ENCODE results near the gene LMAN2. TPM values are rescaled to one million over a fixed set of nuclear protein-coding genes. Genes with fewer than 3 reads are reported as not detected.
A peak's percentile ranks its signal among the peaks of the same experiment; 100 is the strongest.
"Not testable (repeated sequence)": the region's sequence is repeated elsewhere in the genome, so short reads cannot be mapped to it uniquely, and the experiment has no call there.

The LMAN2 gene
- total RNA-seq, 5 donors from 2014 or later (not counting 1 experiment from before 2014, with no cell fraction given) = 67.2 to 122 (median 106) TPM

DNA sequence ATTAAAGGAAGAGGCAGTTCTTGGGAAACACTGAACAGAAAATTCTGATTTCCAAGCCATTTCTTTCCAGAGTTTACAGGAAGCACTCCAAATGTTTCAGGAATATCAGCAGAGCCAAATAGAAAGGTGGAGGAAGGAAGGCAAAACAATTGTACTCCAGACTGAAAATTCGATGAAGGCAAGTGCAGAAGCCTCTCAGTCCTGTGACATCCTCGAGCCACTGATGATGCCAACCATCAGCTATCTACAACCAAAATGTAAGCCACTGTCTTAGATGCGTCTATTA lies 2.2 kb downstream of the LMAN2 start:
- Mint-ChIP-seq H3K9me3 (no peaks in the 10 kb centered on the region), H3K4me3 (peak overlapping the region; percentile 81 to 97 (median 87)), H3K27ac (peak overlapping the region; percentile 45 to 80), H3K27me3 (no peaks in the 10 kb centered on the region), H3K36me3 (peaks cover 19% of the 10 kb centered on the region), H3K4me1 (peaks cover 46 to 57% (median 55%) of the 10 kb centered on the region in 3 donors)
- DNase-seq (no peak), ATAC-seq (replicated peaks in 1 of 4) (no peak)
- peaks cover 18 to 49% of the 10 kb centered on the region in 2 experiments for H3K4me1 ChIP-seq (ENCODE audit: control insufficient read depth in 1 of 2, extremely low read depth in 1 of 2, insufficient read depth in 2 of 2, low read length in 2 of 2)
- CTCF ChIA-PET = interaction anchor here (0.5 to 0.9 kb wide), 6 partner anchors 19 to 321 kb away, joined by 3 to 4 read pairs (median 3); no protein-coding TSS in a partner anchor
- no peak overlapping the region for H3K4me3 ChIP-seq (ENCODE audit: control insufficient read depth in 1 of 2, extremely low read depth in 1 of 2, low read length in 1 of 2)
- WGBS (ENCODE audit: insufficient coverage) = no CpG with 5 or more reads among the region's 3 CpGs
- POLR2A ChIA-PET = no interaction called here
- H3K9me3 ChIP-seq = no peaks in the 10 kb centered on the region
- no peak overlapping the region for H3K27ac ChIP-seq (ENCODE audit: low read length)
- H3K36me3 ChIP-seq (ENCODE audit: control insufficient read depth in 2 of 2, extremely low read depth in 1 of 2, insufficient read depth in 1 of 2, low read length in 1 of 2) = peaks cover 5 to 37% of the 10 kb centered on the region in 2 donors
- no peaks in the 10 kb centered on the region for H3K27me3 ChIP-seq (replicated peaks in 1 of 2; ENCODE audit: control insufficient read depth in 2 of 2, extremely low read depth in 1 of 2, insufficient read depth in 2 of 2, low read length in 1 of 2)

DNA sequence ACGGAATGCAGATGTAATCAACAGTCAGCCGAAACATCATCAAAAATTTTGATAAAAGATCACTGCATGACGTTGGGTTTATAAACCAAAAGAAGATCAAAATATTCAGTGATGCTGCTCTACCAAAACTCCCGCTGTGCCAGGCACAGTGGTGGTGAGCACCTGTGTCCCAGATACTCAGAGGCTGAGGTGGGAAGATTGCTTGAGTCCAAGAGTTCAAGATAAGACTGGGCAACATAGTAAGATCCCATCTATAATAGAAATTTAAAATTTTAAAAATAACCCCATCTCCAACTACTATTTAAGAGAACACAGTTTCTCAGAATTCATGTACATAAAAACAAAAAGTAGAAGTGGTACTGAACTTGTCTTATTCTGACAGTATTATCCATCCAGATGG lies 3.8 kb downstream of the LMAN2 start:
- Histone ChIP-seq H3K36me3 (ENCODE audit: control insufficient read depth in 2 of 2, extremely low read depth in 1 of 2, insufficient read depth in 1 of 2, low read length in 1 of 2) (peaks cover 5 to 44% of the 10 kb centered on the region in 2 donors), H3K9me3 (no peaks in the 10 kb centered on the region), H3K4me3 (ENCODE audit: control insufficient read depth in 1 of 2, extremely low read depth in 1 of 2, low read length in 1 of 2) (no peak overlapping the region), H3K27me3 (replicated peaks in 1 of 2; ENCODE audit: control insufficient read depth in 2 of 2, extremely low read depth in 1 of 2, insufficient read depth in 2 of 2, low read length in 1 of 2) (no peaks in the 10 kb centered on the region), H3K4me1 (ENCODE audit: control insufficient read depth in 1 of 2, extremely low read depth in 1 of 2, insufficient read depth in 2 of 2, low read length in 2 of 2) (peaks cover 18 to 49% of the 10 kb centered on the region in 2 experiments), H3K27ac (ENCODE audit: low read length) (no peak overlapping the region)
- DNase-seq = no peak
- Mint-ChIP-seq H3K9me3 (no peaks in the 10 kb centered on the region), H3K4me1 (peaks cover 50 to 59% (median 58%) of the 10 kb centered on the region in 3 donors), H3K27ac (no peak overlapping the region), H3K4me3 (no peak overlapping the region), H3K36me3 (peaks cover 25% of the 10 kb centered on the region), H3K27me3 (no peaks in the 10 kb centered on the region)
- ChIA-PET POLR2A (interaction anchor here in 1 of 2 donors (0.8 kb wide), 1 partner anchor 9 kb away, joined by 4 read pairs; no protein-coding TSS in a partner anchor), CTCF (no interaction called here)
- no peak for ATAC-seq (replicated peaks in 1 of 4)
- WGBS (ENCODE audit: insufficient coverage) = 80% methylated on average over 1 of the region's 4 CpGs

DNA sequence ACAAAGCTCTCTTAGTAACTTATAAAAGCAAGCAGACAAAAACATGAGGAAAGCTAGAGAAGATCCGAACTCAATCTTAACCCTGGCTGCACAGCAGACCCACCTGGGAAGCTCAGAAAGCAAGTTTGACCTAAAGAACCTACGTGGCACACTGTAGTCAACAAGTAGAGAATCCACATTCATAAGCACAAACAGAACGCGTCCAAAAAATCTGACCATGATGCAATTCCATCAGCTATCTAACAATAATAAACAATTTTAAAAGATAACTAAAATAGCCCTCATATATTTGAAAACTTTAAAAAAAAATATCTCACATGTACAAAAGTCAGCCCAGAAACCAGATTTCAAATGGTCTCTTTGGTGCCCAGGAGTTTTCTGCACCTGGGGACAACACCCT lies 4.6 kb downstream of the LMAN2 start:
- Histone ChIP-seq H3K4me1 (ENCODE audit: control insufficient read depth in 1 of 2, extremely low read depth in 1 of 2, insufficient read depth in 2 of 2, low read length in 2 of 2) (peaks cover 18 to 43% of the 10 kb centered on the region in 2 experiments), H3K27me3 (replicated peaks in 1 of 2; ENCODE audit: control insufficient read depth in 2 of 2, extremely low read depth in 1 of 2, insufficient read depth in 2 of 2, low read length in 1 of 2) (no peaks in the 10 kb centered on the region), H3K36me3 (ENCODE audit: control insufficient read depth in 2 of 2, extremely low read depth in 1 of 2, insufficient read depth in 1 of 2, low read length in 1 of 2) (peaks cover 5 to 48% of the 10 kb centered on the region in 2 donors), H3K9me3 (no peaks in the 10 kb centered on the region), H3K4me3 (ENCODE audit: control insufficient read depth in 1 of 2, extremely low read depth in 1 of 2, low read length in 1 of 2) (no peak overlapping the region), H3K27ac (ENCODE audit: low read length) (no peak overlapping the region)
- Mint-ChIP-seq H3K36me3 (peaks cover 26% of the 10 kb centered on the region), H3K27ac (no peak overlapping the region), H3K4me3 (no peak overlapping the region), H3K27me3 (no peaks in the 10 kb centered on the region), H3K9me3 (no peaks in the 10 kb centered on the region), H3K4me1 (peaks cover 46 to 55% (median 55%) of the 10 kb centered on the region in 3 donors)
- DNase-seq (no peak), ATAC-seq (replicated peaks in 1 of 4) (no peak)
- WGBS (ENCODE audit: insufficient coverage) = 100% methylated on average over 3 of the region's 4 CpGs
- CTCF ChIA-PET = interaction anchor here (0.6 to 0.7 kb wide), 3 partner anchors 34 to 267 kb away, joined by 3 to 4 read pairs (median 4); no protein-coding TSS in a partner anchor
- POLR2A ChIA-PET = interaction anchor here in 1 of 2 donors (0.8 kb wide), 1 partner anchor 10 kb away, joined by 4 read pairs; no protein-coding TSS in a partner anchor

DNA sequence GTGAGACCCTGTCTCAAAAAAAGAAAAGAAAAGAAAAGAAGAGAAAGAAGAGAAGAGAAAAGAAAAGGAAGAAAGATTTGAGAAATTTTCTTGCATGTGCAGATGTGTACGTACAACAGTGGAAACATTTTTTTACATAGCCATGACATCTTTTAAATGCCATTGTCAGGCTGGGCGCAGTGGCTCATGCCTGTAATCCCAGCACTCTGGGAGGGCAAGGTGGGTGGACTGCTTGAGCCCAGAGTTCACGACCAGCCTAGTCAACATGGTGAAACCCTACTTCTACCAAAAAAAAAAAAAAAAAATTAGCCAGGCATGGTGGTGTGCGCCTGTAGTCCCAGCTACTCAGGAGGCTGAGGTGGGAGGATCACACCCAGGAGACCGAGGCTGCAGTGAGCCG lies 6.6 kb downstream of the LMAN2 start:
- peaks cover 4 to 51% of the 10 kb centered on the region in 2 donors for H3K36me3 ChIP-seq (ENCODE audit: control insufficient read depth in 2 of 2, extremely low read depth in 1 of 2, insufficient read depth in 1 of 2, low read length in 1 of 2)
- DNase-seq = no peak
- WGBS (ENCODE audit: insufficient coverage) = no CpG with 5 or more reads among the region's 6 CpGs
- Mint-ChIP-seq H3K4me3 (no peak overlapping the region), H3K36me3 (peaks cover 34% of the 10 kb centered on the region), H3K9me3 (peaks cover 0 to 2% (median 0%) of the 10 kb centered on the region in 3 donors), H3K27me3 (no peaks in the 10 kb centered on the region), H3K4me1 (peaks cover 33 to 48% (median 45%) of the 10 kb centered on the region in 3 donors), H3K27ac (no peak overlapping the region)
- no peak overlapping the region for H3K4me3 ChIP-seq (ENCODE audit: control insufficient read depth in 1 of 2, extremely low read depth in 1 of 2, low read length in 1 of 2)
- no peaks in the 10 kb centered on the region for H3K27me3 ChIP-seq (replicated peaks in 1 of 2; ENCODE audit: control insufficient read depth in 2 of 2, extremely low read depth in 1 of 2, insufficient read depth in 2 of 2, low read length in 1 of 2)
- CTCF ChIA-PET = interaction anchor here in 1 of 2 donors (0.6 kb wide), 1 partner anchor 189 kb away, joined by 3 read pairs; no protein-coding TSS in a partner anchor
- POLR2A ChIA-PET = no interaction called here
- no peak for ATAC-seq (replicated peaks in 1 of 4)
- H3K9me3 ChIP-seq = no peaks in the 10 kb centered on the region
- H3K27ac ChIP-seq (ENCODE audit: low read length) = no peak overlapping the region
- peaks cover 4 to 28% of the 10 kb centered on the region in 2 experiments for H3K4me1 ChIP-seq (ENCODE audit: control insufficient read depth in 1 of 2, extremely low read depth in 1 of 2, insufficient read depth in 2 of 2, low read length in 2 of 2)

DNA sequence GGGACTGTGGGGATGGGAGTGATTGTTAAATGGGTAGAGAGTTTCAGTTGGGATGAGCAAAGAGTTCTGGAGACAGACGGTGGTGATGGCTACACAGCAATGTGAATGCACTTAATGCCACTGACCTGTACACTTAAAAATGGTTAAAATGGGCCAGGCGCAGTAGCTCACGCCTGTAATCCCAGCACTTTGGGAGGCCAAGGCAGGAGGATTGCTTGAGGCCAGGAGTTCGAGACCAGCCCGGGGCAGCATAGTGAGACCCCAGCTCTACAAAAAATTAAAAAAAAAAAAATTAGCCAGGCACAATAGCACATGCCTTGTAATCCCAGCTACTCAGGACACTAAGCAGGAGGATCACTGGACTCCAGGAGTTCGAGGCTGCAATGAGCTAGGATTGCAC lies 7.7 kb downstream of the LMAN2 start:
- Histone ChIP-seq H3K27ac (ENCODE audit: low read length) (no peak overlapping the region), H3K36me3 (ENCODE audit: control insufficient read depth in 2 of 2, extremely low read depth in 1 of 2, insufficient read depth in 1 of 2, low read length in 1 of 2) (peaks cover 5 to 50% of the 10 kb centered on the region in 2 donors), H3K4me1 (ENCODE audit: control insufficient read depth in 1 of 2, extremely low read depth in 1 of 2, insufficient read depth in 2 of 2, low read length in 2 of 2) (peaks cover 2 to 25% of the 10 kb centered on the region in 2 experiments), H3K9me3 (no peaks in the 10 kb centered on the region), H3K4me3 (ENCODE audit: control insufficient read depth in 1 of 2, extremely low read depth in 1 of 2, low read length in 1 of 2) (no peak overlapping the region), H3K27me3 (replicated peaks in 1 of 2; ENCODE audit: control insufficient read depth in 2 of 2, extremely low read depth in 1 of 2, insufficient read depth in 2 of 2, low read length in 1 of 2) (no peaks in the 10 kb centered on the region)
- H3K4me3 Mint-ChIP-seq = no peak overlapping the region
- peaks cover 29 to 47% (median 45%) of the 10 kb centered on the region in 3 donors for H3K4me1 Mint-ChIP-seq
- peaks cover 0 to 7% (median 0%) of the 10 kb centered on the region in 3 donors for H3K9me3 Mint-ChIP-seq
- no peak overlapping the region for H3K27ac Mint-ChIP-seq
- ChIA-PET POLR2A (no interaction called here), CTCF (interaction anchor here in 1 of 2 donors (0.6 to 0.7 kb wide), 2 partner anchors 18 to 40 kb away, joined by 3 to 7 read pairs; partner anchors contain the start of genes PRELID1 and RAB24)
- 94% methylated on average over 3 of the region's 6 CpGs for WGBS (ENCODE audit: insufficient coverage)
- ATAC-seq (replicated peaks in 1 of 4) (no peak), DNase-seq (no peak)
- no peaks in the 10 kb centered on the region for H3K27me3 Mint-ChIP-seq
- peaks cover 32% of the 10 kb centered on the region for H3K36me3 Mint-ChIP-seq

DNA sequence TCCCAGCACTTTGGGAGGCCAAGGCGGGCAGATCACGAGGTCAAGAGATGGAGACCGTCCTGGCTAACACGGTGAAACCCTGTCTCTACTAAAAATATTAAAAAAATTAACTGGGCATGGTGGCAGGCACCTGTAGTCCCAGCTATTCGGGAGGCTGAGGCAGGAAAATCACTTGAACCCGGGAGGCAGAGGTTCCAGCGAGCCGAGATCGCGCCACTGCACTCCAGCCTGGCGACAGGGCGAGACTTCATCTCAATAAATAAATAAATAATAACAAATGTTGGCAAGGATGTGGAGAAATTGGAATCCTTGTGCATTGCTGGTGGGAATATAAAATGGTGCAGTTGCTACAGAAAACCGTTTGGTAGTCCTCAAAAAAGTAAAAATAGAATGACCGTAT lies 8.5 kb downstream of the LMAN2 start:
- H3K9me3 ChIP-seq; CTCF ChIA-PET; H3K27me3 ChIP-seq (replicated peaks in 1 of 2; ENCODE audit: control insufficient read depth in 2 of 2, extremely low read depth in 1 of 2, insufficient read depth in 2 of 2, low read length in 1 of 2); H3K27me3 Mint-ChIP-seq; DNase-seq; H3K27ac ChIP-seq (ENCODE audit: low read length); ATAC-seq (replicated peaks in 1 of 4); POLR2A ChIA-PET; H3K4me3 Mint-ChIP-seq; H3K9me3 Mint-ChIP-seq; H3K27ac Mint-ChIP-seq; H3K4me3 ChIP-seq (ENCODE audit: control insufficient read depth in 1 of 2, extremely low read depth in 1 of 2, low read length in 1 of 2): not testable (repeated sequence)
- WGBS (ENCODE audit: insufficient coverage) = 100% methylated on average over 6 of the region's 14 CpGs
- H3K36me3 Mint-ChIP-seq = peaks cover 32% of the 10 kb centered on the region
- Histone ChIP-seq H3K36me3 (ENCODE audit: control insufficient read depth in 2 of 2, extremely low read depth in 1 of 2, insufficient read depth in 1 of 2, low read length in 1 of 2) (peaks cover 8 to 56% of the 10 kb centered on the region in 2 donors), H3K4me1 (ENCODE audit: control insufficient read depth in 1 of 2, extremely low read depth in 1 of 2, insufficient read depth in 2 of 2, low read length in 2 of 2) (peaks cover 2 to 26% of the 10 kb centered on the region in 2 experiments)
- H3K4me1 Mint-ChIP-seq = peaks cover 29 to 46% (median 44%) of the 10 kb centered on the region in 3 donors

Measured in T-cell (primary cell).